Right ventricle myocardium superior (tissue), 1 donor: ENCODE data around the gene MMP10. TPM values are rescaled to one million over a fixed set of nuclear protein-coding genes. Genes with fewer than 3 reads are reported as not detected.

Experiments
- ATAC-seq: fragments of 200-7000 bp; cut with Tn5 transposase; one replicate; pipeline ENCODE4 v1.9.1; 2020; ENCODE audit warnings: mild to moderate bottlenecking; ENCODE audit not compliant: poor library complexity
- DNase-seq: peaks from one replicate; pipeline ENCODE4 v3.0.0-alpha.2; 2020
- intact Hi-C: fragments of 100-400 bp; cut with DNase I; formaldehyde crosslinking; loops from one replicate; pipeline ENCODE4 v1.11.2; 2022
- long read RNA-seq: library from polyadenylated mRNA; unstranded; transcript quantifications from one replicate; pipeline ENCODE4 v2.0.0, GENCODE V29; 2021
- total RNA-seq: library from RNA; stranded (reverse); fragmentation: NEBNext Ultra II Directional; extraction: Animal tissue kit (Norgen Biotek cat#: 25700); gene quantifications from one replicate; pipeline ENCODE4 v1.2.1, GENCODE V29; 2021
- donor health status: DM: no; HTN: yes; CAD: no; lungs with severe emphysema.

Gene MMP10
- not detected for total RNA-seq
- long read RNA-seq: 0 reads

- intact Hi-C loops: no loop called here
- no peak for ATAC-seq
- DNase-seq: no peak
Measured at GRCh38 chr11:102780491-102780918, at the start of gene MMP10. Gene MMP10 (minus strand): TSS chr11:102780628. CDS start chr11:102780591, 37 bp downstream.

DNA sequence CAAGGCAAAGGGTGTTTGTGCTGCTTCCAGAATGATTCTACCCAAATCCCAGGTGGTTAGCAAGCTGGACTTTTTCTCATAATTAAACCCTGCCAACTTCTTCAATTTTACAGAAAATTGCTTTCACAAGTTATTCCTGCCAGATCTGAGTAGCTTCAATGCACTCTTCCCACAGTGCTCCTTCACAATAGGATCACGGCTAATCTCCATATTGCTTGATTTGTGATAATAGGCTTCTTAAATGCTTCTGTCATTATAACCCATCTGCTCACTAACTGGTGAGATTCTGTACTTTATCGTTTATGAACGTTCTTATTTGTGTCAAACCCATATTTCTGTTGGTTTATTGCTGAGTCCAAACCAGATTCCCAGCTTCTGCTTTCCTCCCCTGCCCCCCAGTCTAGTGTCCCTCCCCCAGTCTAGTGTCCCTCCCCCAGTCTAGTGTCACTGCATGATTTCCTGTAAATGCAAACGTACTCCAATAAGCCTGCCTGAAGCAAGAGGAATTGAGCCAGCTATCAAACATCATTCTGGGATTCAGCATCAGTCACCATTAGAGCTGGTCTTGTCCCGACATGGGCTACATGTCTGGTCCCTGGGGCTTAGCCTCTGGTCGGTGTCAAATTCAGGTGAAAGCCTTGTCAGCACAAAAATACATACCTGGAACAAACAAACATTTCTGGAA lies 49.0 kb upstream of the MMP10 start:
- ATAC-seq (no peak), DNase-seq (no peak)
- intact Hi-C loops: no loop called here

DNA sequence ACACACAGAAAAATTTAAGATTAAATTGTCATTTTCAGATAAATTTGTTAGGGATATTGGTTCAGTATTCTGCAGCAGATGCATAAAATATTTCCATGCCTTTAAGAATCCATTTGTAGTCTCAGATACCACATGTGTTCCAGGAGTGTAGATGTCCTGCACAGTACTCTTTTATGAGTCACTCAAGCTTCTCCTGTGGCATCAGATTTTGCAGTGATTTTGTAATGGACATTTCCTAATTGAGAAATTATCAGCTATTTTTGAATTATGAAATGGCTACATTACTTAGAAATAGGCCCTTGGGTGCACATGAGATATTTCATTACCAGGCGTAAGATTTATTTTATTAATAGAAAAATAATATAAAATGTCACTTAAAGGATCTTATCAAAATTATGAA lies 44.1 kb upstream of the MMP10 start:
- intact Hi-C loops: no loop called here
- no peak for DNase-seq
- ATAC-seq: no peak

- intact Hi-C loops: no loop called here
- ATAC-seq (no peak), DNase-seq (no peak)
Measured at GRCh38 chr11:102819491-102819890, 39.1 kb upstream of the MMP10 start.

GRCh38 chr11:102813484-102813883 lies 33.1 kb upstream of the MMP10 start:
- DNase-seq (no peak), ATAC-seq (no peak)
- intact Hi-C loops: no loop called here

- no peak for DNase-seq
- intact Hi-C loops: no loop called here
- no peak for ATAC-seq
Measured at GRCh38 chr11:102812188-102812587, 31.8 kb upstream of the MMP10 start.

DNA sequence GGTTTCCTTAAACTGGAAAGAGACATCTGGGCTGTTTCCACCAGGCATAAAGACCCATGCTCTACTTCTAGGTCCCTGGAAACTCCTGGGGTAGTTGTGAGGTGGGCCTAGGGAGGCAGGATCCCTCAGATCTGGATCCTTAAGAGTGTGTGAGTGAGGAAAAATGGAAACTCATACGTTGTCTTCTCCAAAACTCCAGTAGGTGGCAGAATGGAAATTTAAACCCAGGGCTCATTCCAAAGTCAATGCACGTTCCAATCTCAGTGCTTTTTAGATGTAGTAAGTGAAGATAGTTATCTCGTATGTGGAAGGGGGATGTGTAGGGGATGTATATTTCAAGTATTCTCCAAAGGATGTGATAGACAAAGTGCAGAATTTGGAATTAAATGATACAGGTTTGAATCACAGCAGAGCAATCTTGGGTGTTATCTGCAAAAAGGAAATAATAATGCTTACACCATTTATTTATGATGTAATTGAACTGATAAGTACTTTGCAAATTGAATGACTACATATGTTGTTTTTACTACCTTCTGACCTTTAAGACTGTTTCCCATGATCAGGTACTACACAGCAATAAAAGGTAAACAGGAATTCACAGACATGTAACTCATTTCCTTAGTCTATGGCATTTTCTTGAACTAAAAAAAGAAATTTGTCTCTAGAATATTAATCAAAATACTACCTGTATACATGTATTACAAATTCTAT lies 30.7 kb upstream of the MMP10 start:
- DNase-seq: no peak
- intact Hi-C loops: no loop called here
- no peak for ATAC-seq

- no peak for ATAC-seq
Measured at GRCh38 chr11:102809971-102810370, 29.5 kb upstream of the MMP10 start.

DNA sequence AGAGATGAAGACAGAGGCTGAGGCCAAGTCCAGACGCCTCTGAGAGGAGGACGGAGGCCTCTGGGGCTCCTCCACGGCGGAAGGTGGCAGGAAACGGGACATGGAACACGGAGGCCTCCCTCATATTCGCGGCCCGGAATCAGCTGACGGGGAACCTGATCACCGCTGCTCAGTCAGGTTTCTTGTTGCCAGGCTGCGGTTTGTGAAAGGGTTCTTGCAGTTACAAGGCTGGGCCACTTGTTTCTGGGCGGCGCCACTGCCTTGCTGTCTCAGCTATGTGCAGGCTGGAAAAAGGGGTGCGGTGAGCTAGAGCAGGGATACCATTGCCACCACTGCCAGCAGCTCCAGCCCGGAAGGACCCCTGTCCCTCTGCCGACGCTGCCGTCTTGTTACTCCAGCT lies 27.5 kb upstream of the MMP10 start:
- DNase-seq (no peak), ATAC-seq (no peak)
- intact Hi-C loops: no loop called here

More at GRCh38 chr11:102809971-102810370, 29.5 kb upstream of the MMP10 start:
- intact Hi-C loops: no loop called here
- DNase-seq: no peak

DNA sequence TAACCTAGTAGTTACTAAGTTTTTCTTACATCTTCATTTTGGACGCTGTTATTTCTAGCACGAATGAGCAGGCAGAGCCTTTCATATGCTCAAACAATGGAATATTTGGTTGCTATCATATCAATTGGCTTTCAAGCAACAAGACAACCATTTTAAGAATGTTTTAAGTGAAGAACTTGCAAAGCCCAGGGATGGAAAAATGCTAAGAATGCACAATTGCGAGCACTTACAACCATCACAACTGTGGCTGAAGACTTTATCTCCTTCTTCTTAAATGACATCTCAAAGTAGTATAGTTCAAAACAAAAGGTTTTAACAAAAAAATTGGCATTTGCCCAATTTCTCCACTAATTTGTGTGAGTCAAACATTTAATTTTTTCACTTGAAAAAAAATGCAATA lies 25.9 kb upstream of the MMP10 start:
- no peak for ATAC-seq
- no peak for DNase-seq
- intact Hi-C loops: no loop called here

GRCh38 chr11:102802341-102802740 lies 21.9 kb upstream of the MMP10 start:
- DNase-seq: no peak
- ATAC-seq: no peak
- intact Hi-C loops: no loop called here

DNA sequence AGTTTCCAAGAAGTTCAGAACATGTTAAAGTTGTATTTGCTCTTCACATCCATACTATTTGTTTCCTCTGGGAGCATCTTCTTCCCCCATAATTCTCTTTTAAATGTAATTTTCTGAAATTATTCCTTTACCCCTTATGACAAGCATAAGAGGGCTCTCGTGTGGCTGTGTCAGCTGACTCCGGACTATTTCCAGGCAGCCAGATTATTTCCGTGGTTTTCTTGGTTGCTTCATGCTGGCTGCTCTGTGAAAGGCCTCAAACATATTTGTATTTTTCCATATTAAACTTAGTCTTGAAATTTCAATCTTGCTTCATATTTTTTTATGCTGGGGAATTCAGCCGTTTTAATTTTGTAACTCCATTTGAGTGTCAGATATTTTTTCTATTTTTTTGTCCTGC lies 20.3 kb upstream of the MMP10 start:
- DNase-seq (no peak), ATAC-seq (no peak)
- intact Hi-C loops: no loop called here

DNA sequence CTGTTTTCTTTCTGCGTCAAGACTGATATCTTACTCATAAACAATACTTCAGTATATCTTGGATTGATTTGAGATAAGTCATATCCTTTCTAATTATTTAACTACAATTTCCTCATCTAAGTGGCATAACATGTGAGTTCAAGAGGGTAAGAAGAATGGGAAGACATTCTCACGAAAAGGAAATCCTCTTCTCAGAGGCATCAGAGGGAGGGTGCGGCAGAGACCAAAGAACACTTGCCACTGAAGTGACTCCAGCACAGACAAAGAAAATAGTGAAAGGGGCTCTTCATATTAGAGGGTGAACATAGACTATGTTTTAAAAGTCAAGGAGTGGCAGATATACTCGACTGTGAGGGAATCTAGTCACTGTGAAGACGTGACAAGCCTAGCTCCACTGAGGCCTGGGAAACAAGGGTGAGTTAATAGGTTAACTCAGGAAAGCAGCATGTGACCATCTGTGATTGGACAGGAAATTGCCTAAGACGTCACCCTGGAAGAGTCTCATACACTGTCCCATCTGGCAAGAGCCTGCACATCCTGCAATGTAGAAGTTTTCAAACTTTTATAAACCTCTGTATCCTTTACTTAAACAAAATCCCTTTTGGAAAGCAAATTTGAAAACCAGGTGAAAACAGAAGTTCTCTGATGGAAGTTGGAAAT lies 19.4 kb upstream of the MMP10 start:
- ATAC-seq (no peak), DNase-seq (no peak)
- intact Hi-C loops: no loop called here

GRCh38 chr11:102798012-102798746 lies 17.8 kb upstream of the MMP10 start, which contains the start of gene MMP1:
Gene MMP1 (minus strand): TSS chr11:102798160. CDS start chr11:102798092, 68 bp downstream.
- ATAC-seq: no peak
- no peak for DNase-seq
- intact Hi-C loops: no loop called here

GRCh38 chr11:102794382-102794781 lies 14.0 kb upstream of the MMP10 start:
- intact Hi-C loops: no loop called here
- ATAC-seq: no peak
- DNase-seq: no peak

- ATAC-seq (no peak), DNase-seq (no peak)
- intact Hi-C loops: no loop called here
Measured at GRCh38 chr11:102793677-102794290, 13.4 kb upstream of the MMP10 start.

DNA sequence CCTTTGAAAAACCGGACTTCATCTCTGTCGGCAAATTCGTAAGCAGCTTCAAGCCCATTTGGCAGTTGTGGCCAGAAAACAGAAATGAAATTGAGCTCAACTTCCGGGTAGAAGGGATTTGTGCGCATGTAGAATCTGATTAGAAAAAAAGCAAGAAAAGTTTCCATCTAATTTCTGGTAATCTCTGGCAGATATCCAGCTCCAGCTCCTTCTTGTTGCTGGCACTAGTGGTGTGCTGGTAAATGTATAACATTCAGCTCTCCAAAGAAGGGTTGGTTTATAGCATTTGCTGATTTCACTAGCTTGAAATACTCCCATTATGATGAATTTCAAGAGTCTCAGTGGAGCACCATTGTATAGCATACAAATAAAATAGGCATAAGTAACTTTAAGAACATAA lies 12.2 kb upstream of the MMP10 start:
- intact Hi-C loops: no loop called here
- DNase-seq (no peak), ATAC-seq (no peak)

DNA sequence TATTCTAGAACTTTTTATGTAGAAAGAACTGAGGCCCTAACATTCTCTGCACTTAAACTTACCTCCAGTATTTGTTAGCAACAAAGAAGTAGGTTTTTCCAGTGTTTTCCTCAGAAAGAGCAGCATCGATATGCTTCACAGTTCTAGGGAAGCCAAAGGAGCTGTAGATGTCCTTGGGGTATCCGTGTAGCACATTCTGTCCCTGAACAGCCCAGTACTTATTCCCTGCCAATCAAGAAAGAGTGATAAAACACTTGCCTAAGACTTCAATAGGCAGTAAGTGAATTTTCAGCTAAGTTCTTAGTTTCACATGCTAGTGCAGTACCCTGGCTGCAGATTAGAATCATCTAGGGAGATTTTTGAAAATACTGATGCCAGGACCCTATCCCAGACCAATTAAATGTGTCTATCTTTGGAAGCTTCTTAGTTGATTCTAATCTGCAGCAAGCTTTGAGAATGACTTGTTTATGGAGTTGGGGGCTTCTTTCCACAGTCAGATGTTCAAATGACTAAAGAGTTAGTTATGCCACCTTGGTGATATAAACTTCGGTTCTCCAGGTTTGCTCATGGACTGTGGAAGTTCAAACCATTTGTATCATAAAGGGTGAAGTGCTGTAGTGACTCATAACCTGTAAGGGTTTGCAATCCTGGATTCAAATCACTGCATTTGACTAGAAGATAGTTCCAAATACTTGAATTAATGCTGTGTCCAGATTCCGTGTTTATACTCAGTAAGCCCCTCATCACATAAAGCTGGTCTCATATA lies 11.0 kb upstream of the MMP10 start:
- ATAC-seq (no peak), DNase-seq (no peak)
- intact Hi-C loops: no loop called here
